Mucosa of rectum (tissue), 2 donors: ENCODE results near the gene LACTB.

Experiments
- H3K27ac ChIP-seq, 2 donors: one replicate each; pipeline ENCODE4 v1.7.0; 2013; ENCODE audit warnings: inconsistent platforms in 2 of 2, low read depth in 2 of 2, low read length in 2 of 2
- H3K27me3 ChIP-seq, 2 donors: one replicate each; pipeline ENCODE4 v1.7.0; 2013; ENCODE audit warnings: low read length in 2 of 2; ENCODE audit not compliant: control insufficient read depth in 2 of 2, insufficient read depth in 2 of 2
- H3K36me3 ChIP-seq, 2 donors: one replicate each; pipeline ENCODE4 v1.7.0; 2013; ENCODE audit warnings: low read length in 2 of 2; ENCODE audit not compliant: control insufficient read depth in 2 of 2, insufficient read depth in 2 of 2
- H3K4me1 ChIP-seq, 2 donors: one replicate each; pipeline ENCODE4 v1.7.0; 2013; ENCODE audit warnings: low read length in 2 of 2, mild to moderate bottlenecking in 1 of 2; ENCODE audit not compliant: control insufficient read depth in 2 of 2, insufficient read depth in 2 of 2
- H3K4me3 ChIP-seq, 2 donors: one replicate each; pipeline ENCODE4 v1.7.0; 2013; ENCODE audit warnings: low read length in 2 of 2
- H3K9ac ChIP-seq, 2 donors: one replicate each; pipeline ENCODE4 v1.7.0; 2013; ENCODE audit warnings: low read length in 2 of 2, low read depth in 1 of 2, mild to moderate bottlenecking in 1 of 2
- H3K9me3 ChIP-seq, 2 donors: one replicate each; pipeline ENCODE4 v1.7.0; 2013; ENCODE audit warnings: low read length in 2 of 2; ENCODE audit not compliant: control insufficient read depth in 2 of 2
- donor health status: healthy.
- donor health status: Normal muscosa, but diverticular disease.

Gene LACTB

DNA sequence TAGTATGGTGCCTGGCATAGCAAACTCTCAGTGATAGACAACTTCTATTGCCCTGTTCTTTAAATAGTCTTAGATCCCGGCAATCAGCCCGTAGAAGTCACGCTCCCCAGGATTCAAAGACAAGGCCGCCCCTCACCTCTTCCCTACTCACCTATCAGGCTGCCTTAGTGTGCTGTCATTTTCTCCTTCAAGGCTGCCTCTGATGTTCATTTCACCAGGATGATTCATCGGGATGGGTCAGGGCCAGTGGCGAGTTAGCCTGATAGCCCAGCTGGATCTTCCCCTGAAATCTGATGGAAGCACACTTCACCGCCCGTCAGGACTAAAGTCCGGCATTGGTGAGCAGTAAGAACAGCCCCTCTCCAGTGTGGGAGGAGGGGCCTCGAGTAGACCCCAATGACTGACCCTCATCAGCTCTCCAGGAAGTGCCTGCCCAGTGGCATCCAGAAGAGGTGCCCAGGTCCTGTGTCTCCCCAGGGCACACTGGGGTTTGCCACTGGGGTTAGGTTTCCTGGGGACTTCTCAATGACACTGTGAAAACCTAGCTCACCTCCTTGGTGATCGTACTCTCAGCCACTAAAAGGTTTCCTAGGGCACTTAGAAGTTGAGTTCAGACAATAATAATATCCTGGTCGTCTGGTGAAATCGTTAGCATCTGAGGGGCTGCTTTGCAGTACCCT is 41.6 kb upstream of the LACTB start:
- no peak overlapping the region for H3K9ac ChIP-seq
- H3K4me3 ChIP-seq: no peak overlapping the region
- no peaks in the 10 kb centered on the region for H3K4me1 ChIP-seq
- H3K27me3 ChIP-seq: no peaks in the 10 kb centered on the region
- H3K9me3 ChIP-seq: no peaks in the 10 kb centered on the region
- H3K27ac ChIP-seq: no peak overlapping the region
- no peaks in the 10 kb centered on the region for H3K36me3 ChIP-seq

DNA sequence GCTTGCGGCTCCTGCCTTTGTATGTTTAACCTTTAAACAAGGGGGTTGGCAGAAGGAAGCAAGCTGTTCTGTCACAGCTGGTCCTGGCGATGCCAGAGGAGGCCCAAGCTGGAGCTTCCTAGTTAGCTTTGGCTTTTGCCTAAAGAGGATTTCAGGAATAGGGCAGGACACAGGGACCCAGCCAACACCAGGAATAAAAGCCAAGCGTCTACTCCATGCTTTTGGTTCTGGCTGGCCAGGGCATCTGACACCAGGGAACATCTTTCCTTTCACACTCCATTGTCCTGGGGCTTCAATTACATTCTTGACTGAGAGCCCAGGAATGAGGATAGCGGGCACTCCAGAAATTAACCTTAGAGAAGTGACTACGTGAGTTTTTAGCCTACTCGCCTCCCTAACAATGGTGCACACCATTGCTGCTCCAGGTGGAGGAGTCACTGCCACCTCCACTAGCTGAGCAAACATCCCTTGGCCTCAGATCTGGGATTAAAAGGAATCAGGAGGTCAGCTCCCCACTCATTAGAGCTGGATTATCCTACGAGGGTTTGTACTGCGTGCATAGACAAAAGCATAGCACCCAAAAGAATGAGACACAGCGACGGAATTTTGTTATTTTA is 40.9 kb upstream of the LACTB start:
- Histone ChIP-seq H3K27me3 (no peaks in the 10 kb centered on the region), H3K27ac (no peak overlapping the region), H3K9ac (no peak overlapping the region), H3K9me3 (no peaks in the 10 kb centered on the region), H3K36me3 (no peaks in the 10 kb centered on the region), H3K4me3 (no peak overlapping the region), H3K4me1 (no peaks in the 10 kb centered on the region)

DNA sequence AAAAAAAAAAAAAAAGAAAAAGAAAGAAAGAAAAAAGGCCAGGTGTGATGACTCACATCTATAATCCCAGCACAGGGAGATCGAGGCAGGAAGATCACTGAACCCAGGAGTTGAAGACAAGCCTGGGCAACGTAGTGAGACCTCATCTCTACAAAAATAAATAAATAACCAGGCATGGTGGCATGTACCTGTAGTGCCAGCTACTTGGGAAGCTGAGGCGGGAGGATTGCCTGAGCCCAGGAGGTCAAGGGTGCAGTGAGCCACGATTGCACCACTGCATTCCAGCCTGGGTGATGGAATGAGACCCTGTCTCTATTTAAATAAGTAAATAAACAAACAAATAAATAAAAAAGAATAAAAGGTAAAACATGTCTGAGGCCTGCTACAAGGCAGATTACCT is 39.3 kb upstream of the LACTB start:
- no peaks in the 10 kb centered on the region for H3K9me3 ChIP-seq
- H3K9ac ChIP-seq: no peak overlapping the region
- H3K4me1 ChIP-seq: no peaks in the 10 kb centered on the region
- no peaks in the 10 kb centered on the region for H3K36me3 ChIP-seq
- H3K4me3 ChIP-seq: no peak overlapping the region
- H3K27ac ChIP-seq: peak overlapping the region in 1 of 2 donors; percentile 39
- H3K27me3 ChIP-seq: no peaks in the 10 kb centered on the region

DNA sequence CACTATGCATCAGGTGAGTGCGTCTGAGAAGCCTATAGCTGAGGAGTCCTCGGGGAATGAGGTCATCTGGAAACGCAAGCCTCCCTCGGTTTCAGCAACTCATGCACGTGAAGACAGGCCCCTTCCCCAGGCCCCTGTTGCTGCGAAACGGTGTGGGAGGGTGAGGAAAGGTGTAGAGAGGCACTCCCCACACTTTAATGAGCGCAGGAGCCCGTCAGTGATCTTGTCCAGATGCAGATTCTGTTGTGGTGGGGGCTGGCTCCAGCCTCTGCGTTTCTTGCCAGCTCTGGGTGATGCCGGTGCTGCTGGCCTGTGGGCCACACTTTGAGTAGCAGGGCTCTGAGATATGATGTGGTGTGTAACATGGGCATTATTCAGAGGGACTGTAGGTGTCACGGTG is 38.6 kb upstream of the LACTB start:
- Histone ChIP-seq H3K9me3 (no peaks in the 10 kb centered on the region), H3K36me3 (no peaks in the 10 kb centered on the region), H3K4me3 (no peak overlapping the region), H3K9ac (no peak overlapping the region), H3K27me3 (no peaks in the 10 kb centered on the region), H3K4me1 (no peaks in the 10 kb centered on the region), H3K27ac (no peak overlapping the region)

DNA sequence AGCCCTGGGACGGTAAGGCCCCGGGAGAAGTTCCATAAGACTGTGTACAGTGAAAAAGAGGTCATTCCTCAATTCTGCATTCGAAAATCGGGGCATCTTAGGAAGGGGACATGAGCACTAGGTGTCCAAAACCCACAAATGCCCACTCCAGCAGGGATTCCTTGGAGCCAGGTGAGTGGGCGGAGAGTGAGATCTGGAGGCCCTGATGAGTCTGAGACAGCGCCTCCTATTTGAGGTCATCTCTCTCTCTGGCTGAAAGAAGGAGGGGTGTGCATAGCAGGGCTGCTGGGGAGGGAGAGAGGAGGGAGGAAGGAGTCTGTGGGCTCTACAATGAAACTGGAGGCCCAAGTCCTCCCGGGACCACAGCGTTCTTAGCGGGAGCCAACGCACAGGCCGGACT is 38.1 kb upstream of the LACTB start:
- Histone ChIP-seq H3K36me3 (no peaks in the 10 kb centered on the region), H3K27ac (no peak overlapping the region), H3K9me3 (no peaks in the 10 kb centered on the region), H3K4me3 (no peak overlapping the region), H3K9ac (no peak overlapping the region), H3K27me3 (no peaks in the 10 kb centered on the region), H3K4me1 (peaks cover 0 to under 1% of the 10 kb centered on the region in 2 donors)

DNA sequence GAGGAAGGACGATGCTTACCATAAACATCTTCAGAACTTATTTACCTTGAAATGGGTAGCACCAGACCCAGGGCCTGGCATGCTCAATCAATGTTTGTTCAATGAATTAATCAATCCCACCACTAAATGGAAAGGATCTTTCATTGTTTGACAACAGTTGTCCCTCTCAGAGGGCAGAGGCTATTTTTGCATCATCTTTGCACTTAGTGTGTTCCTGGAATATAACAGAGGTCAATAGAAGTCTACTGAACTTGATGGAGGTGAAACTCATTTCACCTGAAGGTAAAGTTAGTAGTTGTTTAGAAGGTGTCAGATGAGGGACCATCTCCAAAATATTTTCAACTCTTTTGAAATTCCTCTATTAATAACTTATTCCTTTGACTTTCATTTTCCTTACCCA is 36.9 kb upstream of the LACTB start:
- H3K9me3 ChIP-seq: no peaks in the 10 kb centered on the region
- H3K9ac ChIP-seq: no peak overlapping the region
- peaks cover 6 to 9% of the 10 kb centered on the region in 2 donors for H3K4me1 ChIP-seq

DNA sequence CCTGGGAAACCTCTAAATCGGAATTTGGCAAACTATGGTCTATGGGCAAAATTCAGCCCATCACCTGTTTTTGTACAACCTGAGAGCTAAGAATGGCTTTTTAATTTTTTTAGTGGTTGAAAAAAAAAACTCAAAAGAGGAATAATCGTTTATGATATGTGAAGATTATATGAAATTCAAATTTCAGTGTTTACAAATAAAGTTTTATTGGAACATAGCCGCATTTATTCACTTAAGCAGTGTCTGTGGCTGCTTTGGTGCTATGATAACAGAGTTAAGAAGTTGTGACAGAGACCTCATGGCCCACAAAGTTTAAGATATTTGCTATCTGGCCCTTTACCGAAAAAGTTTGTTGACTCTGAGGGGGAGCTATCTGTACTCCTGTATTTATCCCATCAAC is 36.4 kb upstream of the LACTB start:
- H3K9ac ChIP-seq: no peak overlapping the region
- H3K27me3 ChIP-seq: no peaks in the 10 kb centered on the region
- no peak overlapping the region for H3K4me3 ChIP-seq
- no peaks in the 10 kb centered on the region for H3K36me3 ChIP-seq
- H3K9me3 ChIP-seq: no peaks in the 10 kb centered on the region
- peaks cover 6 to 12% of the 10 kb centered on the region in 2 donors for H3K4me1 ChIP-seq
- H3K27ac ChIP-seq: no peak overlapping the region

More for the DNA sequence above, 36.9 kb upstream of the LACTB start:
- H3K27me3 ChIP-seq: no peaks in the 10 kb centered on the region
- H3K4me3 ChIP-seq: no peak overlapping the region
- H3K36me3 ChIP-seq: no peaks in the 10 kb centered on the region
- H3K27ac ChIP-seq: no peak overlapping the region

- Histone ChIP-seq H3K9ac (no peak overlapping the region), H3K36me3 (no peaks in the 10 kb centered on the region), H3K9me3 (no peaks in the 10 kb centered on the region), H3K4me1 (peaks cover 6 to 12% of the 10 kb centered on the region in 2 donors), H3K4me3 (no peak overlapping the region), H3K27me3 (no peaks in the 10 kb centered on the region), H3K27ac (no peak overlapping the region)
These were observed 35.4 kb upstream of the LACTB start for GRCh38 chr15:63086271-63086670.

DNA sequence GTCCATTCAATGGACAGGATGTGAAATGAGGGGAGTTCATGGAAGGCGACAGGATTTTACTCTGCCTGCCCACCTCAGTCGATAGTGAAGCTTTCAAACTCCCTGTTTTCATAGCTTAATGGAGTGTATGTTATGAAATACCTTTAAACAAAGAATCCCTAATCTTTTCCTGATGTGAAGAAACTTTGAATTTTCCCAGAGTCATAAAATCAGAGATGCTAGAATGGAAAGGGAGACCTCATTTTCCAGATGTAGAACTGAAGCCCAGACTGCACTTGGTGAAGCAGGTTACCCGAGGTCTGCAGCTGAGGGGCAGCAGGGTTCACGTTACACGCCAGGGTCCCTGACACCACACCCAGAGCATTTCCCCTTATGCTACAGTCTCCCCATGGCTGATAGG is 34.7 kb upstream of the LACTB start:
- Histone ChIP-seq H3K27me3 (no peaks in the 10 kb centered on the region), H3K4me1 (peaks cover 6 to 12% of the 10 kb centered on the region in 2 donors), H3K9me3 (no peaks in the 10 kb centered on the region), H3K9ac (no peak overlapping the region), H3K36me3 (no peaks in the 10 kb centered on the region), H3K27ac (no peak overlapping the region), H3K4me3 (no peak overlapping the region)

GRCh38 chr15:63088533-63089245 is 33.0 kb upstream of the LACTB start:
- H3K27me3 ChIP-seq: no peaks in the 10 kb centered on the region
- peak overlapping the region; percentile 14 to 44 for H3K9ac ChIP-seq
- H3K4me3 ChIP-seq: no peak overlapping the region
- peak overlapping the region; percentile 63 to 66 for H3K27ac ChIP-seq
- H3K36me3 ChIP-seq: no peaks in the 10 kb centered on the region
- no peaks in the 10 kb centered on the region for H3K9me3 ChIP-seq
- peaks cover 6 to 15% of the 10 kb centered on the region in 2 donors for H3K4me1 ChIP-seq
